HG02623 (cell line): Measurements from ENCODE around the gene SRPK1.
"Not testable (repeated sequence)": the region's sequence is repeated elsewhere in the genome, so short reads cannot be mapped to it uniquely, and the experiment has no call there.

ENCODE experiments used
- ATAC-seq: cut with Tn5 transposase; IDR thresholded peaks from one replicate; pipeline ENCODE4 v1.9.1; 2021; ENCODE audit warnings: moderate library complexity; ENCODE audit not compliant: unreplicated experiment

SRPK1 gene

GRCh38 chr6:35931873-35932272 is 11.0 kb upstream of the SRPK1 start:
- not testable (repeated sequence) for ATAC-seq

- ATAC-seq, result no peak
Measured at GRCh38 chr6:35931120-35931561, 10.2 kb upstream of the SRPK1 start.

DNA sequence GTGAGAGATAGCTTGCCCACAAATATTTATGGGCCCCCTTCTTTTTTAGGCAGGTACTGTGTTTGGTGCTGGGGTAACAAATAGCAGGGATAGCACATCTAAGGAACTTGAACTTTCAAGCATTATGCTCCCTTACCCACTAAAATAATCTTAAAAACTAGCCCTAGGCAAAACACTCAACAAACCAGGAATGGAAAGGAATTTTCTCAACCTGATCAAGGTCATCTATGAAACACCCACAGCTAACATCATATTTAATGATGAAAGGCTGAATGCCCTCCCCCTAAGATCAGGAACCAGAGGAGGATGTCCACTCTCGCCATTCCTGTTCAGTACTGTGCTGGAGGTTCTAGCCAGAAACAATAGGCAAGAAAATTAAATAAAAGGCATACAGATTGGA is 8.7 kb upstream of the SRPK1 start:
- no peak for ATAC-seq

DNA sequence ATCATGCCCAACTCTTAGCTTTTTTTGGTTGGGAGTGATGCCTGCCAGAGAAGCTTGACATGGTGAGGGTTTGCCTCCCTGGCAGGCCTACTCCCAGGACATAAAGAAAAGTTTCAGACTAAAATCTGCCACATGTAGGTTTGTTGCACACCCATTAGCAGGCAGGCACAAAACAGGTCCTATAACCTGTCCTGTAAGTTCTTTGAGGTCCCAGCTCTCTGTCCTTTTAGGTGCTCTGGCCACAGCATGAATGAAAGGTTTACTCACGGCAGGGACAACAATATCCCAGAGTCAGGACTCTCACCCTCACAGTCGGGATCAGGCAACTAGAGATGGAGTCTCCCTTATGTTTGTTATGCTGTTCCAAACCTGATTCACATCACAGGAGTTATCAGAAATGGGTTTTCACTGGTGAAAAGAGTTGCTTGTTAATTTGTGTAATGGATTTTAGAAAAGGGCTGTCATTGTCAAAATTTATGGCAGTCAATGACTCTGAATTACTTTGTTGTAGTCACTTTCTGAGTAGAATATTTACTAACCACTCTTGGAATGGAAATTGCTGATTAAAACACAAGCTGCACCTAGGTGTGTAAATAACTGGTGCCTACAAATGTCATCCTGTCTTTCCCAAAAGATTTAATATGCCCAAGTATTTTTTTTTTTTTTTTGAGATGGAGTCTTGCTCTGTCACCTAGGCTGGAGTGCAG is 5.8 kb upstream of the SRPK1 start:
- no peak for ATAC-seq

DNA sequence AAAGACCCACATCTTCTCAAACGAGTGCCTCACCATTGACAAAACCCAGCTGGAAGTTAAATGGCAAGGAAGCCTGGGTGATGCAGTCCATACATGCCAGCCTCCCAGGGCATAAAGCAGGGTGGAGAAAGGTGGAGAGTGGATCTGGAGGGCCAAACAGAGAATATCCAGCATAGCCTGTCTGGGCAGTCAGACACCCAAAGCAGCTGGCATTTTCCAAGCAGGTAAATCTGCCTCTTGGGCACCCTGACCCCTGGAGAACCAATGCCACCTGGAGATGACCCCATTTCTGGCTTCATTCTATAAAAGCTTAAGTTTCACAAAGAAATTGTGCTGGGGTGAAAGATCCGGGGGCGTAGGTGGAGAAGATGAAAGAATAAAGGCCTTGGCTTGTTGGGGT is 5.1 kb upstream of the SRPK1 start:
- ATAC-seq, result no peak

DNA sequence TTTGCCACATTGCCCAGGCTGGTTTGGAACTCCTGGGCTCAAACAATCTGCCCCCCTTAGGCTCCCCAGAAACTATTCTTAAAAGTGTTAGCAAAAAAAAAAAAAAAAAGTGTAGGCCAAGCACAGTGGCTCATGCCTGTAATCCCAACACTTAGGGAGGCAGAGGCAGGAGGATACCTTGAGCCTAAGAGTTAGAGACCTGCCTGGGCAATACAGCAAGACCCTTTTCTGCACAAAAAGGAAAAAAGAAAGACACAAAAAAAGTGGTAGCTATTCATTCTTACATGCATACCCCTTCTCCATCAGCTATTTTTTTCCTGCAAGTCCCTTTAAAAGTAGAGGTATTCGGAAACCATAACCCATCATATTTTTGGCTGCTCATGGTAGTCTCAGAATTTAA is 3.2 kb upstream of the SRPK1 start:
- ATAC-seq, result no peak

DNA sequence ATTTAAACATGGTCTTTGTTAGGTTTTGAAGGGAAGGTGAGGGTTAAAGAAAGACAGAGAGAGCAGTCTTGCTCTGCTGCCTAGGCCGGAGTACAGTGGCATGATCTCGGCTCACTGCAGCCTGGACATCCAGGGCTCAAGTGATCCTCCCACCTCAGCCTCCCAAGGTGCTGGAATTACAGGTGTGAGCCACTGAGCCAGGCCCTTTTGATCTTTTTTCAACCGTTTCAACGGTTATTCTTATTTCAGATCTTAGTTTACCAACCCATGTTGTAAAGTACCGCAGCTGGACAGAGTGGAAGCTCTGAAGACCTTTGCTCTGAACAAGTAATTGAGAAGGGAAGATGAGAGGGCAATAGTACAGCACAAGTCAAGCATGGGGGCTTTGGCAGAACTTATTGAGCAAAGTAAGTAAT is 1.2 kb upstream of the SRPK1 start:
- no peak for ATAC-seq

DNA sequence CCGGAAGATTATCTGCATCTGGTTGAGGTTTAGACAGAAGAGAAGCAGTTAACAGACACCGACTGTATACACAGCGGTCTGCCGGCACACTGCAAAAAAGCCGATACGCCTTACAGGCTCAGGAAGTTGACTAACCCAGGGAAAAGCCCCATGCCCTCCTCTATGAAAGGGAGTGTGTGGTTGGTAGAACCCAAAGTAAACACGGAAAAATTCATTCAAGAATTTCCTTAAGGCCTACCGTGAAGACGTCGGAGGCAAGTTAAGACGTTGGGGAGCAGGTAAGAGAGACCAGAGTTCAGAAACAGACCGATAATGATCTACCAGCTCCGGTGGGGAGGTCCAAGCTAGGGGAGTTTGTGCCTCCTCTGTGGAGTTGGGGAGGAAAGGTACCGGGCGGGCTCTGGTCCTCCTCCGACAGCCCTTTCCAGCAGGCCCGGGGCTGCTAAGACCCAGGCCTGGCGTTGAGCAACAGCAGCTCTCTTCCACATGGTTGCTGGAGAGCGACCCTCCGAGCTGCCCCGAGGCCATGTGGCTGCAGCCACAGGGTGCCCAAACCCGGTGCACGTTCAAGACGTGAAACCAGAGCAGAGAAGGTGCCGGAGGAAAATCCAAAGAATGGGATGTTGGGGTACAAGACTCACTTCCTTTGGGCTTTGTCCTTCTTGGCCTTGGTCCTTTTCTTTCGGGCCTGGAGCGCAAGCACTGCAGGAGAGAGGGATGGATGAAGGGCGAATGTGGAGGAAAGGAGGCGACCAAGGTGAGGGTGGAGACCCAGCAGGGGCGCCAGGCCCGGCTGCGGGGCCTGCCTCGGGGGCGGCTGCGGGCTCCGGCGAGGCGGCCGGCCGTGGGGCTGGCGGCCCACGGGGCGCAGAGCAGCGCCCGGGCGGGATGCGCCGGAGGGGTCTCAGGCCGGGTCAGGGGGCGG is 809 bp downstream of the SRPK1 start:
- ATAC-seq, result peak; percentile 12

GRCh38 chr6:35919085-35919826 is 1.6 kb downstream of the SRPK1 start:
- no peak for ATAC-seq

DNA sequence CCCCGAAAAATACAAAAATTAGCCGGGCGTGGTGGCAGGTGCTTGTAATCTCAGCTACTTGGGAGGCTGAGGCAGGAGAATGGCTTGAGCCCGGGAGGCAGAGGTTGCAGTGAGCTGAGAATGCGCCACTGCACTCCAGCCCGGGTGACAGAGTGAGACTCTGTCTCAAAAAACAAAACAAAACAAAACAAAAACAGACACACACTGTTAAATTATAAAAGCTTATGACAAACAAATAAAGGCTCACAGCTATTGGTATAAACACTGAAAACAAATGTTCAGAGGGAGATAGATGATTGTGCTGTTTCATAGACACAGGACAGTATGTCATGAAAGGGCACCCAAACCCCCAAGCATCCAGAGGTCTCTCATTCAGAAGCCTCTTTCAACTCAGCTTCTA is 4.0 kb downstream of the SRPK1 start:
- ATAC-seq, result not testable (repeated sequence)

DNA sequence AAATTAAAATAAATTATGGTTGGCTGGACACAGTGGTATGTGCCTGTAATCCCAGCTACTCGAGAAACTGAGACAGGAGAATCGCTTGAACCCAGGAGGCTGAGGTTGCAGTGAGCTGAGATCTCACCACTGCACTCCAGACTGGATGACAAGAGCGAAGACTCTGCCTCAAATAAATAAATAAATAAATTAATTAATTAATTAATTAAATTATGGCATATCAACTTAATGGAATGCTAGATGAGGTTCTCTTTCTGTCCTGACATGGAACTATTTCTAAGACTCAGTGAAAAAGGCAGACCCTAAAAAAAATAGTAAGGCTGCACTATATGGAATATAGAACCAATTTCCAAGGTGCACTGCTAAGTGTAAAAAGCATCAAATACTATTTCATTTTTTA is 4.8 kb downstream of the SRPK1 start:
- ATAC-seq, result no peak

- no peak for ATAC-seq
Measured at GRCh38 chr6:35914536-35914935, 6.4 kb downstream of the SRPK1 start.

DNA sequence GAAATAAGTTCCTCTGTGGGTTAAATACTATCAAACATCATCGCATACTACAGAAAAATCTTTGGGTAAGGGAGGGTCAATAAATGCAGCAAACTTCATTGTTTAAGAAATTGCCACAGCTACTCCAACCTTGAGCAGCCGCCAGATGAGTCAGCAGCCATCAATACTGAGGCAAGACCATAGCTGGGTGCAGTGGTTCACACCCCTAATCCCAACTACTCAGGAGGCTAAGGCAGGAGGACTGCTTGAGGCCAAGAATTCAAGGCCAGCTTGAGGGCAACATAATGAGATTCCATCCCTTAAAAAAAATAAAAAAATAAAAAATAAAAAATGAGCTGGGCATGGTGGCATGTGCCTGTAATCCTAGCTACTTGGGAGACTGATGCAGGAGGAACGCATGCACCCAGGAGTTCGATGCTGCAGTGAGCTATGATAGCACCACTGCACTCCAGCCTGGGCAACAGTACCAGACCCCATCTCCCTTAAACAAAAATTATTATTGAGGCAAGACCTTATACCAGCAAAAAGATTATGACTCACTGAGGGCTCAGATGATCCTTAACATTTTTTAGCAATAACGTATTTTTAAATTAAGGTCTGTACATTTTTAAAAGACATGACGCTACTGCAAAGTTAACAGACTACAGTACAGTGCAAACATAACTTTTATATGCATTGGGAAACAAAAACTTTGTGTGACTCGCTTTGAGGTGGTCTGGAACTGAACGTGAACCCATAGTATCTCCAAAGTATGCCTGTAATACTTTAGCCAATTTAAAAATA is 8.8 kb downstream of the SRPK1 start:
- no peak for ATAC-seq

GRCh38 chr6:35909571-35909970 is 11.3 kb downstream of the SRPK1 start:
- not testable (repeated sequence) for ATAC-seq

- ATAC-seq, result not testable (repeated sequence)
Measured at GRCh38 chr6:35908753-35909401, 12.0 kb downstream of the SRPK1 start.

DNA sequence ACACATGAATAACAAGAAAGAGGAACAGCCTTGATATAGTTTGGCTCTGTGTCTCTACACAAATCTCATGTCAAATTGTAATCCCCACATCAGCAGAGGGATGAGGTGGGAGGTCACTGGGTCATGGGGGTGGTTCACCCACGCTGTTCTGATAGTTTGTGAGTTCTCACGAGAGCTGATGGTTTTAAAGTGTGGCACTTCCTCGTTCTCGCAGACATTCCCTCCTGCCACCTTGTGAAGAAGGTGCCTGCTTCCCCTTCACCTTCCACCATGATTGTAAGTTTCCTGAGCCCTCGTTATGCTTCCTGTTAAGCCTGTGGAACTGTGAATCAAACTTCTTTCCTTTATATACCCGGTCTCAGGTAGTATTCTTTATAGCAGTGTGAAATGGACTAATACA is 13.1 kb downstream of the SRPK1 start:
- ATAC-seq, result no peak

GRCh38 chr6:35906499-35906846 is 14.4 kb downstream of the SRPK1 start:
- no peak for ATAC-seq

GRCh38 chr6:35905841-35906498 is 14.9 kb downstream of the SRPK1 start:
- ATAC-seq, result no peak

DNA sequence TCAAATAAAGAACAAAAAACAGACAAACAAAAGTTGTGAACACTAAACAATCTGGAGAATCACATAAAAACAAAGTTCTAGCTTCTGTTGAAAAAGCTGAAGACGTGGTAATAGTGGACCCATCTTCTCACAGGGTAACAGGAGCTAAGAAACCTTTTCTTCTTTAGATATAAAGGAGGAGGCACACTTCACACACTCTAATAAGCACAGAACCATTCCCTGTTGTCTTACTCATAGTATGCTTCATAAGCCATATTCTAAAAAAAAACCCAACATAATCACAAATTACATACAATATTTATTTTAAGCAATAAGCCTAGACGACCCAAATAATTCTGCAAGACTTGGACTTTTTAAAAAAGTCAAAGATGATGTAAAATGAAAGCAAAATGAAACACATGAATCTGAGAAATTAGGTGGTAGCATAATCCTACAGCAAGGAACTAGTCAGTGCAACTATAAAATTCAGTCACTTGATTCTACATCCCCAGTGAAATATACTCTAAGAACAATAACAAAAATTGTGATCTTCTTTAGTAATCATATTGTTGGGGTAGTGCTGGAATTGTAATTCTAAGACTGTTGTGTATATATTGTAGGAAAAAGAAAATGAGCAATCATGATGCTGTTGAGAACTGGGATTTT is 15.6 kb downstream of the SRPK1 start:
- no peak for ATAC-seq
